ENCODE data around the gene RNF19B.

The RNF19B gene

GRCh38 chr1:32900956-32901822, 63.4 kb downstream of the RNF19B start, which contains the start of gene TMEM54:
TMEM54 (minus strand) TSS chr1:32901389; CDS start chr1:32901238, 151 bp downstream.
- TF ChIP-seq PAX5 (IDR thresholded peaks at IDR 0.05; ENCODE audit: insufficient read depth, low read length, severe bottlenecking) = no peak
- no peak for TF ChIP-seq SPI1 (IDR thresholded peaks at IDR 0.05; ENCODE audit: low read depth, low read length)
- DNase-seq (ENCODE audit: insufficient read length, low spot score) (no peak), FAIRE-seq (no peak)

- DNase-seq (ENCODE audit: insufficient read length, low spot score) = no peak
- no peak for TF ChIP-seq SPI1 (IDR thresholded peaks at IDR 0.05; ENCODE audit: low read depth, low read length)
- TF ChIP-seq POU2F2 (IDR thresholded peaks at IDR 0.05; ENCODE audit: low read depth, low read length) = no peak
- no peak for TF ChIP-seq TAF1 (IDR thresholded peaks at IDR 0.05; ENCODE audit: low read depth, low read length)
- no peak for TF ChIP-seq POLR2A (IDR thresholded peaks at IDR 0.05; ENCODE audit: low read depth, low read length)
- TF ChIP-seq PAX5 (IDR thresholded peaks at IDR 0.05; ENCODE audit: insufficient read depth, low read length, severe bottlenecking) = no peak
- TF ChIP-seq POLR2AphosphoS5 (IDR thresholded peaks at IDR 0.05; ENCODE audit: low read depth, low read length) = no peak
- no peak for FAIRE-seq
Measured at GRCh38 chr1:32900371-32900955, 64.1 kb downstream of the RNF19B start.

DNA sequence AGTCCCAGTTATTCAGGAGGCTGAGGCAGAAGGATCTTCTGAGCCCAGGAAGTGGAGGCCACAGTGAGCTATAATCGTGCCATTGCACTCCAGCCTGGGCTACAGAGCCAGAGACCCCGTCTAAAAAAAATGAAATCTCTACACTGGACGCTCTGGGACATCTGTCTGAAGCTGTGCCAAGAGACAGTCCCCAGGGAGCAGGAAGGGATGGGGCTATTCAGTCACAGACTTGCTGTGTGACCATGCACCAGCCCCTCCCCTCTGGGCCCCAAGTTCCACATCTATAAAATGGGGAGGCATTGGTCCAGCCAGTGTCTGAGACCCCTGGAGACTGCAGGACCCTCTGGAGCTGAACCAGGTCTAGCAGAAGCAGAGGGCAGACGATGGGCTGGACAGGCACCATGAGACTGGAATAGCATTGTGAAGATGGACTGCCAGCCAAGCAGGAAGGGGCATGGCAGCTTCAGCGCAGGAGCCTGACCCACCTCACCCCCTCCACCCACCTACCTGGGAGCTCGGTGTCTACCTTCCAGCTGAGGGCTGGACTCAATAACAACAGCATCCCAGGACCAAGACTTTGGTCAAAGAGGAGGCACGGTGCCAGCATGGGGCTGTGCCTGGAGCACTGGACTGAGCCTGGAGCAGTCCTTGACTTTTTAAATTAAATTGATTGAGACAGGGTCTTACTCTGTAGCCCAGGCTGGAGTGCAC, 64.9 kb downstream of the RNF19B start:
- FAIRE-seq (no peak), DNase-seq (ENCODE audit: insufficient read length, low spot score) (no peak)

GRCh38 chr1:32898958-32899357, 65.7 kb downstream of the RNF19B start:
- DNase-seq (ENCODE audit: insufficient read length, low spot score) = no peak
- no peak for FAIRE-seq
- TF ChIP-seq PAX5 (IDR thresholded peaks at IDR 0.05; ENCODE audit: insufficient read depth, low read length, severe bottlenecking) (no peak), SPI1 (IDR thresholded peaks at IDR 0.05; ENCODE audit: low read depth, low read length) (no peak), POU2F2 (IDR thresholded peaks at IDR 0.05; ENCODE audit: low read depth, low read length) (no peak), POLR2A (IDR thresholded peaks at IDR 0.05; ENCODE audit: low read depth, low read length) (no peak), POLR2AphosphoS5 (IDR thresholded peaks at IDR 0.05; ENCODE audit: low read depth, low read length) (no peak), TAF1 (IDR thresholded peaks at IDR 0.05; ENCODE audit: low read depth, low read length) (no peak)

More for the DNA sequence above, 64.9 kb downstream of the RNF19B start:
- TF ChIP-seq PAX5 (IDR thresholded peaks at IDR 0.05; ENCODE audit: insufficient read depth, low read length, severe bottlenecking) (no peak), POLR2A (IDR thresholded peaks at IDR 0.05; ENCODE audit: low read depth, low read length) (no peak), TAF1 (IDR thresholded peaks at IDR 0.05; ENCODE audit: low read depth, low read length) (no peak), POLR2AphosphoS5 (IDR thresholded peaks at IDR 0.05; ENCODE audit: low read depth, low read length) (no peak), POU2F2 (IDR thresholded peaks at IDR 0.05; ENCODE audit: low read depth, low read length) (no peak), SPI1 (IDR thresholded peaks at IDR 0.05; ENCODE audit: low read depth, low read length) (no peak)

GRCh38 chr1:32898056-32898455, 66.6 kb downstream of the RNF19B start:
- DNase-seq (ENCODE audit: insufficient read length, low spot score) (no peak), FAIRE-seq (no peak)
- TF ChIP-seq TAF1 (IDR thresholded peaks at IDR 0.05; ENCODE audit: low read depth, low read length) (no peak), POU2F2 (IDR thresholded peaks at IDR 0.05; ENCODE audit: low read depth, low read length) (no peak), POLR2AphosphoS5 (IDR thresholded peaks at IDR 0.05; ENCODE audit: low read depth, low read length) (no peak), SPI1 (IDR thresholded peaks at IDR 0.05; ENCODE audit: low read depth, low read length) (no peak), POLR2A (IDR thresholded peaks at IDR 0.05; ENCODE audit: low read depth, low read length) (no peak), PAX5 (IDR thresholded peaks at IDR 0.05; ENCODE audit: insufficient read depth, low read length, severe bottlenecking) (no peak)

DNA sequence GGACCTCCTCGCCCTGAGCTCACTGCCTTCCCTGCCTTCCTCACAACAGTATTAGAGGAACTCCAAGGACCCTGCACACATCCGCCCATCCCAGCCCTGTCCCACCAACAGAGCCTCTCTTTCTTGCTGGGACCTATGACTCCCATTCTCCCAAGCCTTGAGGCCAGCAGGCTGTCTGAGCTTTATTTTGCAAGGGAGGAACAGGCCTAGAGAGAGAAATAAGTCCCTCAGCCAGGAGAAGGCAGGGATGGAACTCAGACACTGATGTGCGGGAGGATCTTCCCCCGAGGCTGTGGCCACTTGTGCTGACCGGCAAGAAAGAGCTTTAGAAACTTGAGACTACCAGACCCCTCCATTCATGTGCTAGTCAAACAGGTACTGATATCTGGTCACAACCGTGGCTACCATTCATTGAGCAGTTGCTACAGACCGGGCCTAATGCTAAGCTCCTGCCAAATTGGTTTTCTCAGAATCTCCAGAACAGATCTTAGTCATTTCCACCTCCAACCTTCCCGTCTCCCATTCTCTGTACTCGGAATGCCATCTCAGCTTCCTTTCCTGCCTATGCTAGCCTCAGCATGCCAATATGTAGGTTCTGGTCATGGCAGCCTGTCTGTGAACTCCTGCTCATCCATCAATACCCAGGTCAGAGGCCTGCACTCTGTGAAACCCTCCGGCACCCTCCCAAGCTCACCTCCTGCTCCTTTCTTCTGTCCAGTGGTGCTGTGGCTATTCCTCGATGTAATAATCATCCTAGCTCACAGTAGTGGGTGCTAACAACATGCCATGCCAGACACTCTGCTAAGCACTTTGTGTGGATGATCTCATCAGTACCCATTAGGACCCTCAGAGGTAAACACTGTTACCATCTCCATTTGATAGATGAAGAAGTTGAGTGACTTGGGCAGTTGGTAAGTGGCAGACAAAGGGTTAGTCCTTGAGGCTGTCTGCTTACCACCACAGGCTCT, 67.2 kb downstream of the RNF19B start:
- FAIRE-seq (no peak), DNase-seq (ENCODE audit: insufficient read length, low spot score) (no peak)

GRCh38 chr1:32896451-32896850, 68.2 kb downstream of the RNF19B start:
- TF ChIP-seq POU2F2 (IDR thresholded peaks at IDR 0.05; ENCODE audit: low read depth, low read length) = no peak
- TF ChIP-seq TAF1 (IDR thresholded peaks at IDR 0.05; ENCODE audit: low read depth, low read length) = no peak
- no peak for TF ChIP-seq SPI1 (IDR thresholded peaks at IDR 0.05; ENCODE audit: low read depth, low read length)
- no peak for TF ChIP-seq POLR2AphosphoS5 (IDR thresholded peaks at IDR 0.05; ENCODE audit: low read depth, low read length)
- no peak for TF ChIP-seq PAX5 (IDR thresholded peaks at IDR 0.05; ENCODE audit: insufficient read depth, low read length, severe bottlenecking)
- no peak for TF ChIP-seq POLR2A (IDR thresholded peaks at IDR 0.05; ENCODE audit: low read depth, low read length)
- DNase-seq (ENCODE audit: insufficient read length, low spot score) (no peak), FAIRE-seq (no peak)

More for the DNA sequence above, 67.2 kb downstream of the RNF19B start:
- no peak for TF ChIP-seq SPI1 (IDR thresholded peaks at IDR 0.05; ENCODE audit: low read depth, low read length)
- no peak for TF ChIP-seq TAF1 (IDR thresholded peaks at IDR 0.05; ENCODE audit: low read depth, low read length)
- no peak for TF ChIP-seq POU2F2 (IDR thresholded peaks at IDR 0.05; ENCODE audit: low read depth, low read length)
- no peak for TF ChIP-seq POLR2AphosphoS5 (IDR thresholded peaks at IDR 0.05; ENCODE audit: low read depth, low read length)
- no peak for TF ChIP-seq PAX5 (IDR thresholded peaks at IDR 0.05; ENCODE audit: insufficient read depth, low read length, severe bottlenecking)
- no peak for TF ChIP-seq POLR2A (IDR thresholded peaks at IDR 0.05; ENCODE audit: low read depth, low read length)

All from GM12891 (cell line).